ENCODE results near the gene PTPRJ.

PTPRJ gene

DNA sequence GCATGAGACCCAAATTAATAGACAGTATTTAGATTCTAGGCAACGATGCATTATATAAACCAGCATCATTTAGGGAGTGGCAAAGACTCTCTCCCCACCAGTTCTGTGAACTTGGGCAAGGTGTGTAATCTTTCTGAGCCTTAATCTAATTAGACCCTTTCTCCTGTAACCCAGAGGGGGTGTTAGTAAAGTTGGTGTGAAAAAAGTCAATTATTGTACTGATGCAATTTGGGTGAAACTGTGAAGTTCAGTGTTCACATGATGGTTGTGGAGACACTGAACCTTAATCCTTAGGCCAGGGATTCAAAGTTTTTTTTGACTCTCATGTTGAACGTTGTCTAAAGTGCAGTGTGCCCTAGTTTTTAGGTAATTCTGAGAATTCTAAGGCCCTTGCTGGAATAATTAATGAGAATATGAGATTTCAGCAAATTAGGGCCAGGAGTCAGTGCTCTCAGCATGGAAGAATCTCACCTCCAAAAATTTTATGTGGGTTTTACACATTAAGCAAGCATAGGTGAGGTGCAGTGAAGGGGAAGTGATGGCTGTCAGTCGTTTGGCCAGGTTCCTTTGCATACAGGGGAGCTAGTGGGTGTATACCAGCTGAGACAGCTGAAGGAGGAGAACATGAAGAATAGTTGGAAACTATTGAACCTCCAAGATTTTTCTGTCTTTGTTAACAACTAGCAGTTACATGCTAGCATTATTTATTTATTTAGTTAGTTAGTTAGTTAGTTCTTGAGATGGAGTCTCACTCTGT is 94.2 kb downstream of the PTPRJ start:
- DNase-seq = no peak

- no peak for DNase-seq
Measured at GRCh38 chr11:48075637-48076036, 95.3 kb downstream of the PTPRJ start.

DNA sequence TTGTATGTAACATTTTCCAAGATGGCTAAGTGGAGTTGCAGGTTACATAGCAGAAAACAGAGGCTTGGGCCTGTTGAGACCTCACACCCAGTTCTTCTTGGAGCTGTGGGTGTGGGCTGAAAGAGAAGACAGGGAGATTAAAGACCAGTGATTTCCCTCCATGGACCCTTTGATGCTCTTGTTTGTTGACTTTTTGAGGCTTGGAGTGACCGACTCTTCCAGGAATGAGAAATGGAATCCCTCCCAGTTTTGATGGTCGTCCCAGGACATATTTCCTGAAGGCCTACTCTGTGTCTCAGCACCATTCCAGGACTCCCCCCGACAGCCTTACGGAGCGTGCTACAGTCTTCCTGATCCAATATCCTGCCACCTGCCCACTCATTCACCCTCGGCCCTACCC is 96.9 kb downstream of the PTPRJ start:
- no peak for DNase-seq

DNA sequence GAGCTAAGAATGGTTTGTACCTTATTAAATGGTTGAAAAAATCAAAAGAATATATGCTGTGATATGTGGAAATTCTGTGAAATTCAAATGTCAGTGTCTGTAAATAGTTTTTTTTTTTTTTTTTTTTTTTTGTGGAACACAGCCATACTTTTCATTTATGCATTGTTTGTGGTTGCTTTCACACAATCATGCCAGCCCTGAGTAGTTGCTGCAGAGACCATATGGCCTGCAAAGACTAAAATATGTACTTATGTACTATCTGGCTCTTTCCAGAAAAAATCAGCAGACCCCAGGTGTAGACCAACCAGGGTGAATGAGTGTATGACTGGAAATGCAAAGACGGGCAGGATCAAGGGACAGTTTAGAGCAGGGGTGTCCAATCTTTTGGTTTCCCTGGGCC is 98.3 kb downstream of the PTPRJ start:
- DNase-seq = no peak

- no peak for DNase-seq
Measured at GRCh38 chr11:48079596-48079995, 99.2 kb downstream of the PTPRJ start.

DNA sequence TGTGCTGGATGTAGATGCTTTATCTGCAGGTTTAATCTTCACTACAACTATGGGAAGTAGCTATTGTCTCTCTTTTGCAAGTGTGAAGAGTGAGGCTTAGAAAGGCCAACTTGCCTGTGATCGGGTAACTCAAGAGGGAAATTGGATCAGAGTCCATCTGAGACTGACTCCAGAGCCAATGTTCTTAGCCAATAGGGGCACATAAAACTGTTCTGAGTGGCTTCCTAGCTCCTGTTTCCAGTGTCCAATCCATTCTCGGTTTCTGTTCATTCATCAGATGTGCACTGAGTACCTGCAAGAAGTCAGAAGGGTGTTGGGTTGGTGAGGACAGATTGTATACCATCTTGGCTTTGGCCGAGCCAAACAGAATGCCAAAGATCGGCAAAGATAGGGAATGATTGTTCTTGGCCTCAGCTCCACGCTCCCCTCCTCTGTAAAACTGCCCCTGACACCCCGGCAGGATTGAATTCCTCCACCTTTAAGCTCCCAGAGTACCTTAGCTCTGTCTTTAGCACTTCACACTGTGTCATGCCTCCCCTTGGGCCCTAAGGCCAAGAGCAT is 100.0 kb downstream of the PTPRJ start:
- DNase-seq = no peak

GRCh38 chr11:48081151-48082010 is 101.0 kb downstream of the PTPRJ start:
- DNase-seq = no peak

DNA sequence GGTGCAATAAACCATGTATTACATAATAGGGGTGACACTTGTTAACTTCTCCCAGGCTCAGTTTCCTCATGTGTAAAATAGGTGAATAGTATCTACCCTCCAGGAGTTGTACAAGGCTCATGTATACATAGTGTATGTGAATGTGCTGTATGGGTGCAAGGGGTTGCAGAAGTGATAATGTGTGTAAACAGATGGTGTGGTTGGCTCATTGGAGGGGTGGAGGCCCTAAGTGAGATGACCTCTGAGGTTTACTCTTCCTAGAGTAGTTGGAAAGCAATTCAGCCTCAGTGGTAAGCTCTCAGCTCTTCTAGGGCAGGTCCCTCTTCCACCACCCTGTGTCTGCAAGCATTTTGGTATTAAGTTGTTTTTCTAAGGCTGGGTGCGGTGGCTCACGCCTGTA is 102.4 kb downstream of the PTPRJ start:
- DNase-seq = no peak

- DNase-seq = no peak
Measured at GRCh38 chr11:48083421-48083820, 103.1 kb downstream of the PTPRJ start.

- no peak for DNase-seq
Measured at GRCh38 chr11:48085688-48086087, 105.3 kb downstream of the PTPRJ start.

- no peak for DNase-seq
Measured at GRCh38 chr11:48087422-48087821, 107.1 kb downstream of the PTPRJ start.

- DNase-seq = no peak
Measured at GRCh38 chr11:48087974-48088681, 107.8 kb downstream of the PTPRJ start.

DNA sequence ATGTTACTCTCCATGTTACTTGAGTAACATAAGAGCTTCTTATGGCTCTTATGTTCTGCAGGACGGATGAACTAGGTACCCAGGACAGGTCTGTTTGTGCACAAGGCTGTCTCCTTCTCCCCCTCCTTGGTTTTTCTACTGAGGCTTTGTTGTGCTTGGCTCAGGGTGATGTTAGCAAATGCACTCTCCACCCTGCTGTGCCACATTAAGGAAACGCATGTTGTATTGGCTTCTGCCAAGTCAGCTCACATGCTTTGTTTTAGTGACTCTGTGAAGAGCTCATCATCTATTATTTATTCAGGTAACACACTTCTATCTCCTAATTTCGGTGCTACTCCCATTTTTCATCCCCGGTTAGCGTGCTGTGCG is 108.3 kb downstream of the PTPRJ start:
- DNase-seq = no peak

DNA sequence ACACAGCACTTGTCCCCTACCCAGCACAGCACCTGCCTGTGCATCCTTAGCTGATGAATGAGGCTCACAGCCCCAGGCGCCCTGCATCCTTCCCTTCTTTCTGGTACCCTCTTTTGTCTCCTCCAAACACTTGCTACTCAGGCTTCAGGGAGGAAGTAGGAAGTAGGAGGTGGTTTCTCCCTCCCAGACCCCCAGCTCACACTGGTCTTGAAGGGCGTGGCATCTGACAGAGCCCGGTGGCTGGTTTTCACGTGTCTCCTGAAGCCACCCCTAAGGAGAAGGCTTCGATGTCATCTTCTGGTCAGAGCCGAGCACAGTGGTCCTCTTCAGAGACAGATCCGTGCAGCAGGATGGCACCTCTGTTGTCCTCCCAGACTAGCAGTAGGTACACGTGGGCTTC is 109.8 kb downstream of the PTPRJ start:
- DNase-seq = no peak

DNA sequence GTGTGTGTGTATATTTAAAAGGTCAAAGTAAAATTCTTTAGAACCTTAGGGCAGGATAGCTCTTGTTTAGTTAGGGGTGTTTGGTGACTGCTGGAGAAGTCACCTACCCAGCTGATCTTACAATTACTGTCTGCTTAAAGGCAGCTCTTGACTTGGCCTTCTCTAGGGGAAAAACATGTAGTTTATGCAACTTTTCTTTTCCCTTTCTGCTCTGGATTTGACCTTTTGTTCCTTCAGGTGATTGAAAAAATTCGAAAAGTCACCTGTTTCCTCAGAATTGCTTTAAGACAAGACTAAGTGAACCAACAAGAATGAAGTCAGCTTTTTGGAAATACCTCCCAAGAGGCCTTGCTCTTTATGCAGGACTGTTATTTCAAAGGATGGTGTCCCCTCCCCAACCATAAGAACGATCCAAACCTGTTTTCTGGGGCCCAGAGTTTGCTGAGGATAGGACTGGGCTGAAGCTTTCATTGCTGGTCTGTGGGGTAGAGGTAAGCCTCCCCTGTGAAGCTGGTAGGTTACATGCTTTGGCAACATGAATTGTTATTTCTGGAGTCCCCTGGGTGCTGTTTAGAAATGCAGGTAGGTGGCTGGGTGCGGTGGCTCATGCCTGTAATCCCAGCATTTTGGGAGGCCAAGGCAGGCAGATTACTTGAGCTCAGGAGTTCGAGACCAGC is 111.2 kb downstream of the PTPRJ start:
- no peak for DNase-seq

DNA sequence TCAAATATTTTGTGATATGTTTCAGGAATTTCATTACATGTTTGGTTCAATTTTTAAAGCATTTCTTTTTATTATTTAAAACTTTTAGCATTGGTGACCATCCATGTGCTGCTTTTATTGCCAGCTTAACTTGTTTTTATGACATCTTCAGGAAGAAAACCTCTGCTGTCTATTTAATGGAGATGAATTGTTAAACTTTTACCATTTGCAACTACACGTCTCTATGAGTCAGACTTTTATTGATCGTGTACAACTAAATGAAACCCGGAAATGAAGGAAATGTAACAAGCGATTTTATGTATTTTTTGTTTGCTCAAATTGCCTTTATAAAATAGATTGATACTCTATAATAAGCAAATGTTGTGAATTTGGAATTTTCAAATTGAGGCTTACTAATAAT is 113.0 kb downstream of the PTPRJ start:
- DNase-seq = no peak

- no peak for DNase-seq
Measured at GRCh38 chr11:48093795-48094642, 113.7 kb downstream of the PTPRJ start.

DNA sequence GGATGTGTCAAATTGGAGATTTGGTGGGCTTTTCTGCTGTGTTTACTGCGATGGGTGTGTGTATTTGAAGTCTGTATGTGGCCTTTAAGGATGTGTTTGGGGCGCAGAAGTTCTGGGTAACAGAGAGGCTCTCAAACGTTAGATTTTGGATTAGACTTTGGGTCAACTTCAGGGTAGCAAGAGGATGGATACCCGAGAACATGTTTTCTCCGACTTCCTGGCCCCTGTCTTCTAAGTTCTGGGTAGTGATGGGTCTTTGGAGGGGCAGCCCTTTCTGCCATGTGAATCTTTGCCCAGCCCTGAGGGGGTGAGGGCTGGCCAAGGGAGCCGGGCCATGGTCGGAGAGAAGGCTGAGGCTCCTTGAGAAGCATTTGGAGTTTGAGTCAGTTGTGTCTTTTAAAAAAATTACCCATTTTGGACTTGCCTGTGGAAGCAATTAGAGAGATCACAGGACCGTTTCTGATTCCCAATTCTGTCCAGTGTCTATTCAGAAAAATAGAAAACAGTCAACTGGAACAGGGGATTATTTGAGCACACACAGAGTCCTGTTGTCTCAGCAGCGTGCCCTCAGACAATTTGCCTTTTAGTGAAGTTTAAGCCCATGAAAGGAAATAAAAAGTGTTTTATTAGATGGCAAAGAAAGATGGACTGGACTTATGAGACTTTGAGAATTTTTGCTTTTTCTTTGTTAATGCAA is 114.4 kb downstream of the PTPRJ start:
- DNase-seq = no peak

- no peak for DNase-seq
Measured at GRCh38 chr11:48095779-48096470, 115.6 kb downstream of the PTPRJ start.
